Uterus (tissue), 2 donors: ENCODE data around the gene ASIP.

ENCODE experiments used
- CTCF ChIP-seq, 4 experiments: fragments of 200-600 bp in 2 of 4; fragments of 450-650 bp in 2 of 4; sonication (generic) in 2 of 4; IDR thresholded peaks; one replicate each; pipeline ENCODE4 v1.5.1; 2016 to 2019; ENCODE audit warnings: antibody characterized with exemption in 4 of 4, mild to moderate bottlenecking in 2 of 4, moderate library complexity in 1 of 4
- POLR2A ChIP-seq, 2 donors: fragments of 450-650 bp; IDR thresholded peaks; one replicate each; pipeline ENCODE4 v1.6.1; 2016; ENCODE audit warnings: antibody characterized with exemption in 2 of 2, mild to moderate bottlenecking in 1 of 2, moderate library complexity in 1 of 2

DNA sequence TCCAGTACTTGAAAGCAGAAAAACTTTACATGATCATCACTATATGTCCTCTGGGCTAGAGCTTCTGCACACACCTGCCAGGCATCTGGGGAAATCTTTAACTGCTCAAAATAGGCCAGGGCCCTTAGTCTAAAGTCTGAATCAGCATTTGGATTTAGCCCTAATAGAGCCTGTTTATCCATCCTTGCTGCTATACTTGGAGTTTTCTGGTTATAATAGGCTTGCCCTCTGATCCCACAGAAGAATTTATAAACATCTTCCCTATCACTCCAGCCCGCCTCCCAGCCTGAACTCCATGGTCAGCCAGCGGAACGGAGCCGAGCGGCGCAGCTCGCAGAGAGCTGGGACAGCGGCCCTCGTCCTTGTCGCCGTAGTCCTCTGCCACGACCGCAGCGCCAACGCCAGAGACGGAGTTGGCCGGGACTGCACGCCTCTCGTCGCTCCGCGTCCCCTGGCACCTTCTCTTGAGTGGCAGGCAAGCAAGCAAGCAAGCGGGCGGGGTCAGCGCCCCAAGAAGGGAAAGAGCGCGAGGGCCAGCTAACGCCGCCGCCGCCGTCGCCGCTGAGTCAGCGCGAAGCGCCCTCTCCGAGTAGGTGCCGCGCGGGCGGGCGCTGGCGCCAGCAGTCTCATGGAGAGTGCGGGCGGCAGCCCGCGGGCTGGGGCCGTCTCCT is 25.4 kb upstream of the ASIP start:
- TF ChIP-seq POLR2A (IDR thresholded peaks at IDR 0.05): peak in 1 of 2 donors; percentile 30
- TF ChIP-seq CTCF (IDR thresholded peaks at IDR 0.05): peak in 1 of 4 experiments; percentile 19
